K562 (cell line): ENCODE measurements around the gene CLCNKB. TPM values are rescaled to one million over a fixed set of nuclear protein-coding genes. Genes with fewer than 3 reads are reported as not detected.

Experiments used
- BRD9 ChIP-seq: fragments of 450-650 bp; IDR thresholded peaks from 2 replicates; pipeline ENCODE4 v1.6.1; 2018; ENCODE audit warnings: low read depth; ENCODE audit not compliant: partially characterized antibody
- CAMTA2 ChIP-seq: fragments of 250-450 bp; sonication (Bioruptor Pico); conservative IDR thresholded peaks from 2 replicates; pipeline ENCODE4 v1.5.1; 2022
- CTBP1 ChIP-seq: fragments of 450-650 bp; IDR thresholded peaks from 2 replicates; pipeline ENCODE4 v1.6.1; 2016; ENCODE audit warnings: borderline replicate concordance
- NFRKB ChIP-seq: fragments of 450-650 bp; IDR thresholded peaks from 2 replicates; pipeline ENCODE4 v1.6.1; 2016; ENCODE audit warnings: low read depth
- SIN3A ChIP-seq, 2 experiments: fragments of 150-350 bp in 1 of 2; IDR thresholded peaks; 2 replicates each; pipeline ENCODE4 v1.6.1; 2011 to 2016; ENCODE audit warnings: borderline replicate concordance in 2 of 2, low read depth in 2 of 2, low read length in 2 of 2, mild to moderate bottlenecking in 2 of 2, moderate library complexity in 2 of 2; ENCODE audit not compliant: control insufficient read depth in 1 of 2
- ZNF407 ChIP-seq: fragments of 450-650 bp; IDR thresholded peaks from 2 replicates; pipeline ENCODE4 v1.6.1; 2016; ENCODE audit warnings: low read depth
- polyA plus RNA-seq, 8 experiments: library from polyadenylated mRNA; depleted of rRNA in 4 of 8; stranded (reverse) in 5 of 8; unstranded in 3 of 8; fragments of >200 nt; fragmentation: Nextera tagmentation in 2 of 8; fragmentation: Illumina TruSeq in 1 of 8; extraction: Ambion mirVana in 2 of 8; extraction: Trizol in 1 of 8; gene quantifications; 2 replicates each; pipeline versions ENCODE4 v1.2.1 to v1.2.3, GENCODE V29; 2011 to 2014; ENCODE audit warnings: inconsistent platforms in 1 of 8, missing spikeins in 1 of 8
- total RNA-seq, 7 experiments: library from RNA; depleted of rRNA in 6 of 7; stranded (reverse); fragments of >200 nt in 6 of 7; fragmentation: Illumina TruSeq in 2 of 7; extraction: Trizol in 2 of 7; gene quantifications; 2 replicates each; pipeline versions ENCODE4 v1.2.1 to v1.2.3, GENCODE V29; 2011 to 2021; ENCODE audit warnings: low replicate concordance in 1 of 7

The CLCNKB gene
- total and polyA plus RNA-seq, 9 of the 15 experiments (the other 6 are each of a cell fraction or from before 2014, with no cell fraction given) = 0.08 to 1.7 (median 0.64) TPM

GRCh38 chr1:16012590-16013219 is 30.9 kb upstream of the CLCNKB start (continued):
- TF ChIP-seq ZNF407 (0 out of 2 replicates have a peak, but pooled peaks have one; percentile 40), CTBP1 (peak; percentile 41; the same call in 1 of the 2 replicates), BRD9 (peak; percentile 60), NFRKB (0 out of 2 replicates have a peak, but pooled peaks have one; percentile 57), CAMTA2 (CRISPR knock-in tag) (0 out of 2 replicates have a peak, but pooled peaks have one; percentile 65), SIN3A (IDR thresholded peaks at IDR 0.05; ENCODE audit: borderline replicate concordance in 2 of 2, control insufficient read depth in 1 of 2, low read depth in 2 of 2, low read length in 2 of 2) (peak in 1 of 2 experiments; percentile 32; a peak in 1 of 4 replicates)
